Endothelial cell (in vitro differentiated cells): Measurements from ENCODE around the gene DSCAML1. TPM values are rescaled to one million over a fixed set of nuclear protein-coding genes. Genes with fewer than 3 reads are reported as not detected.

Experiments used
- DNase-seq: peaks from one replicate; pipeline ENCODE4 v3.0.0; 2021; ENCODE audit warnings: low spot score
- H3K27ac Mint-ChIP-seq: one replicate; pipeline ENCODE4 v1.8.0; 2021; ENCODE audit warnings: mixed read lengths, inconsistent platforms; ENCODE audit not compliant: unreplicated experiment
- H3K27me3 Mint-ChIP-seq: one replicate; pipeline ENCODE4 v1.8.0; 2021; ENCODE audit warnings: mild to moderate bottlenecking, moderate library complexity, mixed read lengths, inconsistent platforms; ENCODE audit not compliant: unreplicated experiment
- H3K36me3 Mint-ChIP-seq: one replicate; pipeline ENCODE4 v1.8.0; 2021; ENCODE audit warnings: mild to moderate bottlenecking, low read depth, mixed read lengths, inconsistent platforms; ENCODE audit not compliant: unreplicated experiment
- H3K4me1 Mint-ChIP-seq: one replicate; pipeline ENCODE4 v1.8.0; 2021; ENCODE audit warnings: mild to moderate bottlenecking, mixed read lengths, inconsistent platforms; ENCODE audit not compliant: unreplicated experiment
- H3K4me3 Mint-ChIP-seq: one replicate; pipeline ENCODE4 v1.8.0; 2021; ENCODE audit warnings: mild to moderate bottlenecking, mixed read lengths, inconsistent platforms; ENCODE audit not compliant: unreplicated experiment
- H3K9me3 Mint-ChIP-seq: one replicate; pipeline ENCODE4 v1.8.0; 2021; ENCODE audit warnings: mixed read lengths, inconsistent platforms; ENCODE audit not compliant: unreplicated experiment
- total RNA-seq: library from RNA; stranded (reverse); fragmentation: NEBNext Ultra II Directional; extraction: Animal tissue kit (Norgen Biotek cat#: 25700); gene quantifications from one replicate; pipeline ENCODE4 v1.2.1, GENCODE V29; 2021; ENCODE audit not compliant: unreplicated experiment
- TF ChIP-seq, protein P1 (sequence below): fragments of 200-600 bp; sonication (generic); IDR thresholded peaks from one replicate; pipeline ENCODE4 v1.5.0; 2021; ENCODE audit warnings: antibody characterized with exemption; ENCODE audit not compliant: unreplicated experiment

Gene DSCAML1
- total RNA-seq, 1 donor from 2014 or later: 3.8 TPM

DNA sequence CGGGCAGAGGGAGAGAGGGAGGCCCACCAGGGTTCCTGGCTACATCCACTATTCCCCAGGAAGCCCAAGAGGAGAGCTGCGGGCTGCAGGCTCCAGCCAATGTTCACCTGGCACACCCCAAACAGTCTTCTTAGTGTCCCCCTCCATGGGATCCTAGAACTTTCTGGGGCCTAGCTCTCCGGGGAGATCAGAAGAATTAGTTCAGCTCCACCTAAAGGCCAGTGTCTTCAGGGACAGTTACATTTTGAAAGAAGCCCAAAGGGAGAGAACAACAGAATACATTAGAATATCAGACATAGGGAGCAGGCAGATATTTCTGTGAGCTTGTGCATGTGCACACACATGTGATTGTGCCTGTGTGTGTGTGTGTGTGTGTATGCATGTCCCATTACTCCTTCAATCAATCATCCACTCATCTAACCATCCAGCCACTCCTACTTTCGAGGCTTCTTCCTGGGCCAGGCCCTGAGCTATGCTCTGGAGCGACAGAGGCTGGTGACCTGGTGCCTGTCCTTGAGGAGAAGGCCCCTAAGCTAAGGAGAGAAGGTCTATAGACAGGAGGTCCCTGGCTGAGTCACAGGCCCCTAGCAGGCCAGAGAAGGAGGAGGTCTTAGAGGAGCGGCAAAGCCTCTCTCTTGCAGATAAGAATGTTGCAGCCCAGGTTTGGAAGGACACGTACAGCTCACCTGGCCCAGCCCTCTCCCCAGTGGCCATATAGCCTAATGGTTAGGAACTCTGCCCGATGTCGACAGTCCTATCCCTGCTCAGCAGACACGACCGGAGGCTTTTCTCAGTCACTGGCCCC lies 165.5 kb downstream of the DSCAML1 start:
- H3K4me1 Mint-ChIP-seq: no peaks in the 10 kb centered on the region
- H3K27me3 Mint-ChIP-seq: peaks cover 4% of the 10 kb centered on the region
- no peaks in the 10 kb centered on the region for H3K9me3 Mint-ChIP-seq
- no peaks in the 10 kb centered on the region for H3K36me3 Mint-ChIP-seq
- TF ChIP-seq, protein P1, sequence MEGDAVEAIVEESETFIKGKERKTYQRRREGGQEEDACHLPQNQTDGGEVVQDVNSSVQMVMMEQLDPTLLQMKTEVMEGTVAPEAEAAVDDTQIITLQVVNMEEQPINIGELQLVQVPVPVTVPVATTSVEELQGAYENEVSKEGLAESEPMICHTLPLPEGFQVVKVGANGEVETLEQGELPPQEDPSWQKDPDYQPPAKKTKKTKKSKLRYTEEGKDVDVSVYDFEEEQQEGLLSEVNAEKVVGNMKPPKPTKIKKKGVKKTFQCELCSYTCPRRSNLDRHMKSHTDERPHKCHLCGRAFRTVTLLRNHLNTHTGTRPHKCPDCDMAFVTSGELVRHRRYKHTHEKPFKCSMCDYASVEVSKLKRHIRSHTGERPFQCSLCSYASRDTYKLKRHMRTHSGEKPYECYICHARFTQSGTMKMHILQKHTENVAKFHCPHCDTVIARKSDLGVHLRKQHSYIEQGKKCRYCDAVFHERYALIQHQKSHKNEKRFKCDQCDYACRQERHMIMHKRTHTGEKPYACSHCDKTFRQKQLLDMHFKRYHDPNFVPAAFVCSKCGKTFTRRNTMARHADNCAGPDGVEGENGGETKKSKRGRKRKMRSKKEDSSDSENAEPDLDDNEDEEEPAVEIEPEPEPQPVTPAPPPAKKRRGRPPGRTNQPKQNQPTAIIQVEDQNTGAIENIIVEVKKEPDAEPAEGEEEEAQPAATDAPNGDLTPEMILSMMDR: no peak
- no peak for DNase-seq
- H3K4me3 Mint-ChIP-seq: no peak overlapping the region
- H3K27ac Mint-ChIP-seq: no peak overlapping the region

DNA sequence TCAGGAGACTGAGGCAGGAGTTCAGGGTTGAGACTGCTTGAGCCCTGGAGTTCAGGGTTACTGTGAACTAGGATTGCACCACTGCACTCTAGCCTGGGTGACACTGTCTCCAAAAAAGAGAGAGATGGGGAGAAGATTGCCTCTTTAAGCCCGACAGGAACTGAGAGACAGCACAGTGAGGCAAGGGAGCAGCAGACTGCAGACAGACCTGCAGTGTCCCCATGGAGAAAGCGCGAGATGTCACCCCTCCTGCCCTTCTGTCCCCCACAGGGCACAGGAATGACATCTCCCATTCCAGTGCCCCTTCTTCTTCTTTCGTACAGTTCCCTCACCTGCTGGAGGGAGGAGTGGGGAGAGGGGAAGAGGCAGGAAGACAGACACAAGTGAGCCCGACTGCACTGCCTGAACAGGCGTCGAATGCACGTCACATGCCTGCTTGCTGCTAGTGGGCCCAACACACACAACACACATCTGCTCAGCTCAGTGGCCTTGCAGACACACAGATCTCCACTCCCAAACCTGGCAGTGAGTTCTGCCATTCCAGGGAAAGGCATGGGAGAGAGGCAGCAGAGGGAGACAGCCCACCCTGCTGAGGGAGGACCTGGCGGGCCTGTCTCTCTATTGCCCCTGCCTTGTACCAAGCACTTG lies 167.0 kb downstream of the DSCAML1 start:
- Mint-ChIP-seq H3K4me3 (no peak overlapping the region), H3K36me3 (no peaks in the 10 kb centered on the region), H3K9me3 (no peaks in the 10 kb centered on the region), H3K27me3 (peaks cover 4% of the 10 kb centered on the region), H3K4me1 (no peaks in the 10 kb centered on the region), H3K27ac (no peak overlapping the region)
- DNase-seq: no peak
- TF ChIP-seq, protein P1: no peak

GRCh38 chr11:117629146-117629545 lies 167.9 kb downstream of the DSCAML1 start:
- Mint-ChIP-seq H3K4me3 (no peak overlapping the region), H3K36me3 (no peaks in the 10 kb centered on the region), H3K4me1 (no peaks in the 10 kb centered on the region), H3K27me3 (peaks cover 4% of the 10 kb centered on the region), H3K9me3 (no peaks in the 10 kb centered on the region), H3K27ac (no peak overlapping the region)
- TF ChIP-seq, protein P1: no peak
- no peak for DNase-seq

GRCh38 chr11:117627259-117627658 lies 169.8 kb downstream of the DSCAML1 start:
- no peak overlapping the region for H3K4me3 Mint-ChIP-seq
- no peaks in the 10 kb centered on the region for H3K4me1 Mint-ChIP-seq
- DNase-seq: no peak
- H3K9me3 Mint-ChIP-seq: no peaks in the 10 kb centered on the region
- TF ChIP-seq, protein P1: no peak
- H3K36me3 Mint-ChIP-seq: no peaks in the 10 kb centered on the region
- H3K27me3 Mint-ChIP-seq: peaks cover 4% of the 10 kb centered on the region
- H3K27ac Mint-ChIP-seq: no peak overlapping the region

DNA sequence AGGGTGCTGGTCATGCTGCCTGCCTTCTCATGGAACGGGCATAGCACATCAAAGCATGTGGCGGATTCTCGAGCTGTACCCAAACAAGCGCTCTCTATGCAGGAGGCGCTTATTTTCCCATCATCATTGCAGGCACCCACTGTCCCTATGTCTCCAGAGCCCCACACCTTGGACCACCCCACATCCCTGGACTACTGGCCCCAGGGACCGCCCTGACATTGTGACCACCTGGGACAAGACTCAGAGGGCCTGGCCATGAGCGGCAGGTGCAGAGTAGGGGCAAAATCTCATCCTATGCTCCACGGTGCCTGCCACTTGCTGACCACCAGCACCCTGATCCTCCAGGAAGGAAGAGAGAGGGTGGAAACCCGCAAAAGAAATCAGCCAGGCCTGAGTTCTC lies 170.4 kb downstream of the DSCAML1 start:
- Mint-ChIP-seq H3K4me1 (no peaks in the 10 kb centered on the region), H3K4me3 (no peak overlapping the region), H3K36me3 (no peaks in the 10 kb centered on the region), H3K9me3 (no peaks in the 10 kb centered on the region), H3K27me3 (peaks cover 4% of the 10 kb centered on the region), H3K27ac (no peak overlapping the region)
- DNase-seq: no peak
- TF ChIP-seq, protein P1: no peak
